Muscle layer of colon (tissue), 2 donors: Measurements from ENCODE around the gene CYP1A1.
"Not testable (repeated sequence)": the region's sequence is repeated elsewhere in the genome, so short reads cannot be mapped to it uniquely, and the experiment has no call there.

ENCODE experiments used
- H3K27ac ChIP-seq: one replicate; pipeline ENCODE4 v1.7.0; 2013; ENCODE audit warnings: low read depth, mild to moderate bottlenecking, low read length, moderate library complexity
- H3K27me3 ChIP-seq, 2 donors: one replicate each; pipeline ENCODE4 v1.7.0; 2013; ENCODE audit warnings: low read length in 2 of 2, mild to moderate bottlenecking in 2 of 2; ENCODE audit not compliant: insufficient read depth in 2 of 2, control insufficient read depth in 1 of 2
- H3K36me3 ChIP-seq: one replicate; pipeline ENCODE4 v1.7.0; 2013; ENCODE audit warnings: mild to moderate bottlenecking, low read length; ENCODE audit not compliant: insufficient read depth
- H3K4me1 ChIP-seq: one replicate; pipeline ENCODE4 v1.7.0; 2013; ENCODE audit warnings: mild to moderate bottlenecking, low read length; ENCODE audit not compliant: insufficient read depth
- H3K4me3 ChIP-seq, 2 donors: one replicate each; pipeline ENCODE4 v1.7.0; 2013; ENCODE audit warnings: low read length in 2 of 2, low read depth in 1 of 2, mild to moderate bottlenecking in 1 of 2, moderate library complexity in 1 of 2
- H3K9ac ChIP-seq: one replicate; pipeline ENCODE4 v1.7.0; 2013; ENCODE audit warnings: low read length
- H3K9me3 ChIP-seq: one replicate; pipeline ENCODE4 v1.7.0; 2013; ENCODE audit warnings: mild to moderate bottlenecking, low read length
- donor health status: abdominal sarcoma.
- donor health status: Adenocarcinoma of cecum.

CYP1A1 gene

GRCh38 chr15:74758736-74759135 is 33.4 kb upstream of the CYP1A1 start:
- no peaks in the 10 kb centered on the region for H3K4me1 ChIP-seq
- H3K27ac ChIP-seq: no peak overlapping the region
- H3K36me3 ChIP-seq: no peaks in the 10 kb centered on the region
- peaks cover 0 to 15% of the 10 kb centered on the region in 2 donors for H3K27me3 ChIP-seq
- no peak overlapping the region for H3K4me3 ChIP-seq
- no peaks in the 10 kb centered on the region for H3K9me3 ChIP-seq
- H3K9ac ChIP-seq: no peak overlapping the region

- Histone ChIP-seq H3K36me3 (no peaks in the 10 kb centered on the region), H3K27ac (no peak overlapping the region), H3K4me1 (no peaks in the 10 kb centered on the region), H3K9me3 (no peaks in the 10 kb centered on the region), H3K4me3 (no peak overlapping the region), H3K9ac (no peak overlapping the region), H3K27me3 (no peaks in the 10 kb centered on the region)
Measured at GRCh38 chr15:74754593-74755215, 29.4 kb upstream of the CYP1A1 start.

GRCh38 chr15:74752531-74752930 is 27.2 kb upstream of the CYP1A1 start:
- no peak overlapping the region for H3K27ac ChIP-seq
- no peaks in the 10 kb centered on the region for H3K27me3 ChIP-seq
- H3K9me3 ChIP-seq: no peaks in the 10 kb centered on the region
- H3K9ac ChIP-seq: no peak overlapping the region
- H3K4me1 ChIP-seq: no peaks in the 10 kb centered on the region
- no peak overlapping the region for H3K4me3 ChIP-seq
- no peaks in the 10 kb centered on the region for H3K36me3 ChIP-seq

DNA sequence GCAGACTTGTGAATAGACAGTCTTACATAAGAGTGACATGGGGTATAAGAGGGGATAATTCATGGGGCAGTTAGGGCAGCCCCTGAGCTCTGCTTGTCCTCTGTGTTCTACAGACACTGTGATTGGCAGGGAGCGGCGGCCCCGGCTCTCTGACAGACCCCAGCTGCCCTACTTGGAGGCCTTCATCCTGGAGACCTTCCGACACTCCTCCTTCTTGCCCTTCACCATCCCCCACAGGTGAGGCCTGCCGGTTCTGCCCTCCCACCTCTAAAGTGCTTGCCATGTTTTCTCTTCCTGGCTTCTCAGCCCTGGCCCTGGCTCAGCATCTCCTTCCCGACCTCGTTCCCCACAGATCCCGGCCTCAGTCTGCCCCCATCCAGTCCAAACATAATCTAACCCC is 26.7 kb upstream of the CYP1A1 start:
- Histone ChIP-seq H3K4me1 (no peaks in the 10 kb centered on the region), H3K4me3 (no peak overlapping the region), H3K36me3 (no peaks in the 10 kb centered on the region), H3K27me3 (no peaks in the 10 kb centered on the region), H3K9ac (no peak overlapping the region), H3K9me3 (no peaks in the 10 kb centered on the region), H3K27ac (no peak overlapping the region)

DNA sequence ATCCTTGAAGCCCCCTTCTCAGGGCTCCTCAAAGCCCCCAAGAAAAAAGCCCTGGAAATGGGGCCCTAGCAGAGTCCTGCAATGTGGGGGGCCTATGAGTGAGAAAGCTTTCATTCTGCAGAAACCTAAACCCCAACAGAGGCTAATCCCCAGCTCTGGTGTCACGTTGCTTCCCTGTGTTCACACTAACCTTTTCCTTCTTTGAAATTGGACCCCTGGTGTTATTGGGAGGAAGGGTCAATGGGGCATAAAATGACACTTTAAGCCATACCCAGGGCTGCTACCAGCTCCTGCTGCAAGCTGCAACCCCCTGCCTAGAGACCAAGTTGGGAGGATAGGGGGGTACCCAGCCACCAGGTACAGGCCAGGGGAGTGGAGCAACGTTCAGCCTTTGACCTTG is 25.4 kb upstream of the CYP1A1 start:
- Histone ChIP-seq H3K4me1 (no peaks in the 10 kb centered on the region), H3K9ac (no peak overlapping the region), H3K4me3 (no peak overlapping the region), H3K36me3 (no peaks in the 10 kb centered on the region), H3K27ac (no peak overlapping the region), H3K9me3 (no peaks in the 10 kb centered on the region), H3K27me3 (no peaks in the 10 kb centered on the region)

DNA sequence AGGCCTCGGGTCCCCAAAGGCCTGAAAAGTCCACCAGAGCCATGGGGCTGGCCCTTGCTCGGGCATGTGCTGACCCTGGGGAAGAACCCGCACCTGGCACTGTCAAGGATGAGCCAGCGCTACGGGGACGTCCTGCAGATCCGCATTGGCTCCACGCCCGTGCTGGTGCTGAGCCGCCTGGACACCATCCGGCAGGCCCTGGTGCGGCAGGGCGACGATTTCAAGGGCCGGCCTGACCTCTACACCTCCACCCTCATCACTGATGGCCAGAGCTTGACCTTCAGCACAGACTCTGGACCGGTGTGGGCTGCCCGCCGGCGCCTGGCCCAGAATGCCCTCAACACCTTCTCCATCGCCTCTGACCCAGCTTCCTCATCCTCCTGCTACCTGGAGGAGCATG is 24.5 kb upstream of the CYP1A1 start:
- Histone ChIP-seq H3K9me3 (no peaks in the 10 kb centered on the region), H3K9ac (no peak overlapping the region), H3K36me3 (no peaks in the 10 kb centered on the region), H3K27me3 (no peaks in the 10 kb centered on the region), H3K27ac (no peak overlapping the region), H3K4me3 (no peak overlapping the region), H3K4me1 (no peaks in the 10 kb centered on the region)

DNA sequence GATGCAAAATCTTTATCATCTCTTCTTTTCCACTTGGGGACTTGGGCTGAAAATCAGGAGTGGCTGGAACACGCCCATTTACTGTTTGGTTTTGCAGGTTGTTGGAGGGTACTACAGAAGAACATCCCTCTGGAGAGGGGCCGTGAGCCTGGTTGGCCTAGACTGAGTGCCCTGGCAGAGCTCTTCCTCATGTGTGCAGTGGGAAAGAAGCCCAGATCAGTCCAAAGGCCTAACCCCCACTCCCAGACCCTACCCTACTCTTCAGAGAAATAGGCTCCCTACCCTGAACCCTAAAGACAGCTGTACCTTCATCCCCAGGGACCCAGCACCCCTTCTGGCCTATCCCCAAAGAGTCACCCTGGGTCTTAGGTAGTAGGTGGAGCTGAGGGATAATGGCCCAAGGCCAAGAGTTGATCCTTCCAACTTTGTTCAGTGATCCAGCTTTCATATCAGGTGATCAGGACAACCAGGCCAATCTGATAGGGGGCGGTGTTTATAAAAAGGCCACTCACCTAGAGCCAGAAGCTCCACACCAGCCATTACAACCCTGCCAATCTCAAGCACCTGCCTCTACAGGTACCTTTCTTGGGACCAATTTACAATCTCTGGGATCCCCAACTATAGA is 23.1 kb upstream of the CYP1A1 start, which contains the start of gene CYP1A2:
TSS of gene CYP1A2 (plus strand) at position 524 of the 625 bp plus-strand sequence. CDS start 894 bp downstream, outside the sequence.
- no peak within 1 kb of the TSS for H3K27ac ChIP-seq
- H3K36me3 ChIP-seq: no peaks in the 10 kb centered on the region
- H3K9me3 ChIP-seq: no peaks in the 10 kb centered on the region
- H3K4me3 ChIP-seq: no peak within 1 kb of the TSS
- H3K9ac ChIP-seq: no peak within 1 kb of the TSS
- no peaks in the 10 kb centered on the region for H3K27me3 ChIP-seq
- H3K4me1 ChIP-seq: no peaks in the 10 kb centered on the region

DNA sequence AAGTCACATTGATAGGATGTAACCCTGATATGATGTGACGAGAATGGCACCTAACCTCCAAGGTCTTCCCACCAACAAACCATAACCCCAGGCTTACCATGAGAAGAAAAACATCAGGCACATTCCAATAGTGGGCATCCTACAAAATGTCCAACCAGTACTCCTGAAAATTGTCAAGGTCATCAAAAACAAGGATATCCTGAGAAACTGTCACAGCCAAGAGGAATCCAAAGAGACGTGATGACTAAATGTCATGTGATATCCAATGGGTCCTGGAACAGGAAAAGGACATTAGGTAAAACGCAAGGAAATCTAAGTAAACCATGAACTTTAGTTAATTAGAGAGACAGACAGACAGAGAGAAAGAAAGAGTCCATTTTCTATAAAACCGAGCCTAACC is 21.1 kb upstream of the CYP1A1 start:
- no peaks in the 10 kb centered on the region for H3K9me3 ChIP-seq
- H3K9ac ChIP-seq: no peak overlapping the region
- no peak overlapping the region for H3K4me3 ChIP-seq
- no peaks in the 10 kb centered on the region for H3K27me3 ChIP-seq
- H3K4me1 ChIP-seq: no peaks in the 10 kb centered on the region
- H3K36me3 ChIP-seq: no peaks in the 10 kb centered on the region
- H3K27ac ChIP-seq: no peak overlapping the region

DNA sequence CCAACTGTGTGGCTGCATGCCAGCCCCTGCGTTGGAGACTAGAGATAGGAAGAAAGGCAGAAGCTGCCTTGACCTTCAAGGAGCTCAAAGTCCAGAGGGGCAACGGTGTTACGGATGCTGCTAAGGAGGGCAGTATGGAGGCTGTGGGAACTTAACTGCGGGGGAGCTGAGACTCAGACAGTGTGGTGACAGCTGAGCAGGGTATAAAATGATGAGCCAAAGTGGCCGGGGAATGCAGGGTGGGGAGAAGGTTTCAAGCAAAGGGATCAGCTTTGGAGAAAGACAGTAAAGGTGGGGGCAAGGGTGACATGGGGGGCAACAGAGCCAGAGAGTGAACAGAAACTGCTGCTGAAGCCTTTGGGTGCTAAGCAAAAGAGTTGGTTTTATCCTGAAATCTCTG is 17.1 kb upstream of the CYP1A1 start:
- no peak overlapping the region for H3K27ac ChIP-seq
- no peaks in the 10 kb centered on the region for H3K9me3 ChIP-seq
- H3K4me3 ChIP-seq: no peak overlapping the region
- H3K27me3 ChIP-seq: no peaks in the 10 kb centered on the region
- no peak overlapping the region for H3K9ac ChIP-seq
- H3K36me3 ChIP-seq: no peaks in the 10 kb centered on the region
- no peaks in the 10 kb centered on the region for H3K4me1 ChIP-seq

- not testable (repeated sequence) for H3K9ac ChIP-seq
Measured at GRCh38 chr15:74738239-74738638, 12.9 kb upstream of the CYP1A1 start.

GRCh38 chr15:74735305-74735704 is 10.0 kb upstream of the CYP1A1 start:
- peaks cover 9 to 18% of the 10 kb centered on the region in 2 donors for H3K27me3 ChIP-seq
- H3K36me3 ChIP-seq: no peaks in the 10 kb centered on the region
- H3K4me1 ChIP-seq: no peaks in the 10 kb centered on the region
- H3K9me3 ChIP-seq: no peaks in the 10 kb centered on the region
- no peak overlapping the region for H3K9ac ChIP-seq
- H3K4me3 ChIP-seq: no peak overlapping the region
- H3K27ac ChIP-seq: no peak overlapping the region

More at GRCh38 chr15:74738239-74738638, 12.9 kb upstream of the CYP1A1 start:
- not testable (repeated sequence) for H3K36me3 ChIP-seq, H3K27ac ChIP-seq, H3K9me3 ChIP-seq, H3K27me3 ChIP-seq, H3K4me1 ChIP-seq, H3K4me3 ChIP-seq

DNA sequence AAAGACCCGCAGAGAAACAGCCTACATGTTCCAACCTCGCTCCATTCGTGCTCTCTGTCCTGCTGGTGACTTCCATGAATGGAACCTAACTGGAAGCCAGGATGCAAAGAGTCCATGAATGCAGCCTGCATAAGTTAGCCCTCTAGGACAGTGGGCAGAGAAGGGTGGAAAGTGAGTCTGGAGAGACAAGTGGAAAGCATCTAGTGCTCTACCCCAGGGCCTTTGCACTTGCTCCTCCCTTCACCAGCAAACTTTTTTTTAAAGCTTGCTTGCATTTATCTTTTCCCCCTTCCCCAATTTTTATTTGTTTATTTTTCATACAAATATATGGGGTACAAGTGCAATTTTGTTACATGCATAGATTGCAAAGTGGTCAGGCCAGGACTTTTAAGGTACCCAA is 7.9 kb upstream of the CYP1A1 start:
- H3K9me3 ChIP-seq: no peaks in the 10 kb centered on the region
- H3K36me3 ChIP-seq: no peaks in the 10 kb centered on the region
- no peaks in the 10 kb centered on the region for H3K4me1 ChIP-seq
- no peak overlapping the region for H3K4me3 ChIP-seq
- no peak overlapping the region for H3K9ac ChIP-seq
- H3K27me3 ChIP-seq: peaks cover 9 to 25% of the 10 kb centered on the region in 2 donors
- no peak overlapping the region for H3K27ac ChIP-seq
